ENCODE data around the gene RPS2. TPM values are rescaled to one million over a fixed set of nuclear protein-coding genes. Genes with fewer than 3 reads are reported as not detected.
"Not testable (repeated sequence)": the region's sequence is repeated elsewhere in the genome, so short reads cannot be mapped to it uniquely, and the experiment has no call there.

RPS2 gene
- total RNA-seq, 2 donors from 2014 or later: 2,300 to 2,472 TPM

DNA sequence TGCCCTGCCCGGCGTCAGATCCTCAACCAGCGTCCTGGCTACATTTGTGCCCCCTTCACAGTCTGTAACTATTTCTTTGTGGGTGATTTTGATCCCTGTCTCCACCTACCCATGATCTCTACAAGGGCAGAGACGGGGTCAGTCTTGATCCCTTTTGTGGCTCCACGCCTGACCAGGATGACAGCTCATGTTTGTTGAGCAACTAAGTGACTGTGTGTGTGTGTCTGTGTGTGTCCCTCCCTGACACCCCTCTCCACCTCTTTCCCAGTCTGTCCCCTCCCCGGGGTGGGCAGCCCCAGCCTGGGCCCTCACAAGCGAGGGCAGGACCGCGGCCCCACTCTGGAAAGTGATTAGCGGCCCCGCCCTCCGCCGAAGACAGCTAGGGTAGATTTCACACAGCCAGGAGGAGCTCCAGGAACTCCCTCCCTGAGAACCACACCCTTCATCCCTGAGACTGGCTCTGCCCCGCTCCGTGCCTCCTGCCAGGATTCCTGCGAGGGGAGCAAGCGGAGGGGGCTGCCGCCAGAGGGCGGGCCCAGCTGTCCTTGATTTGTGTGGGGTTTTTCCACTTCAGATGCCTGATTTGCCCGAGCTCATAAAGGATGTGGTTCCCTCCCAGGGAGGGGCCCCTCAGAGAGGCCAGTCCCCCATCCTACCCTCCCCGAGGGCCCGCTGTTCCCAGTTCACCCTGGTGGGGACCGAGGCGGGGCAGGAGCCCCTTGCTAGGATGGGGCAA is 41.2 kb downstream of the RPS2 start:
- TF ChIP-seq, protein P1, sequence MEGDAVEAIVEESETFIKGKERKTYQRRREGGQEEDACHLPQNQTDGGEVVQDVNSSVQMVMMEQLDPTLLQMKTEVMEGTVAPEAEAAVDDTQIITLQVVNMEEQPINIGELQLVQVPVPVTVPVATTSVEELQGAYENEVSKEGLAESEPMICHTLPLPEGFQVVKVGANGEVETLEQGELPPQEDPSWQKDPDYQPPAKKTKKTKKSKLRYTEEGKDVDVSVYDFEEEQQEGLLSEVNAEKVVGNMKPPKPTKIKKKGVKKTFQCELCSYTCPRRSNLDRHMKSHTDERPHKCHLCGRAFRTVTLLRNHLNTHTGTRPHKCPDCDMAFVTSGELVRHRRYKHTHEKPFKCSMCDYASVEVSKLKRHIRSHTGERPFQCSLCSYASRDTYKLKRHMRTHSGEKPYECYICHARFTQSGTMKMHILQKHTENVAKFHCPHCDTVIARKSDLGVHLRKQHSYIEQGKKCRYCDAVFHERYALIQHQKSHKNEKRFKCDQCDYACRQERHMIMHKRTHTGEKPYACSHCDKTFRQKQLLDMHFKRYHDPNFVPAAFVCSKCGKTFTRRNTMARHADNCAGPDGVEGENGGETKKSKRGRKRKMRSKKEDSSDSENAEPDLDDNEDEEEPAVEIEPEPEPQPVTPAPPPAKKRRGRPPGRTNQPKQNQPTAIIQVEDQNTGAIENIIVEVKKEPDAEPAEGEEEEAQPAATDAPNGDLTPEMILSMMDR (IDR thresholded peaks at IDR 0.05): peak in 2 of 7 experiments; percentile 21 to 23
- no peak for TF ChIP-seq POLR2A (IDR thresholded peaks at IDR 0.05)
- ATAC-seq (peak; percentile 23), DNase-seq (no peak)
- intact Hi-C loops (cut with DNase I): no loop called here
- H3K4me3 ChIP-seq: no peak overlapping the region
- H3K27ac ChIP-seq: no peak overlapping the region
- peaks cover 0 to 26% of the 10 kb centered on the region in 2 donors for H3K27me3 ChIP-seq
- WGBS, 2 donors: 27 to 38% methylated on average over 13 to 24 of the region's 24 CpGs
- no peaks in the 10 kb centered on the region for H3K36me3 ChIP-seq (replicated peaks in 1 of 2; ENCODE audit: insufficient read depth in 1 of 2, low read depth in 2 of 2)
- no peaks in the 10 kb centered on the region for H3K9me3 ChIP-seq
- peaks cover 11% of the 10 kb centered on the region for H3K4me1 ChIP-seq

DNA sequence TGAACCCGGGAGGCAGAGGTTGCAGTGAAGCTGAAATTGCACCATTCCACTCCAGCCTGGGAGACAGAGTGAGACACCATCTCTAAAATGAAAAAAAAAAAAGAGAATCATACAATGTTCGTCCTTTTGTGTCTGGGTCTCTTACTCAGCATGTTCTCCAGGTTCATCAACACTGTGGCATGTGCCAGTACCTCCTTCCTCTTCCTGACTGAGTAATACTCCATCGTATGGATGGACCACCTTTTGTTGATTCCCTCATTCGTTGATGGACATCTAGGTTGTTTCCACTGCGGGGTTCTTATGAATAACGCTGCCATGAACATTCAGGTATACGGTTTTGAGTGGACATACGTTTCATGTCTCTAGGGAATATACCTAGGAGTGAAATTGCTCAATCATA is 42.3 kb downstream of the RPS2 start:
- Histone ChIP-seq H3K4me1 (peaks cover 17% of the 10 kb centered on the region), H3K36me3 (replicated peaks in 1 of 2; ENCODE audit: insufficient read depth in 1 of 2, low read depth in 2 of 2) (no peaks in the 10 kb centered on the region), H3K27me3 (peaks cover 0 to 31% of the 10 kb centered on the region in 2 donors), H3K4me3 (no peak overlapping the region), H3K9me3 (no peaks in the 10 kb centered on the region), H3K27ac (no peak overlapping the region)
- DNase-seq (no peak), ATAC-seq (no peak)
- no peak for TF ChIP-seq POLR2A (IDR thresholded peaks at IDR 0.05)
- TF ChIP-seq, protein P1 (IDR thresholded peaks at IDR 0.05): no peak
- intact Hi-C loops (cut with DNase I): no loop called here
- WGBS, 2 donors: 71 to 73% methylated on average over 8 of the region's 8 CpGs

DNA sequence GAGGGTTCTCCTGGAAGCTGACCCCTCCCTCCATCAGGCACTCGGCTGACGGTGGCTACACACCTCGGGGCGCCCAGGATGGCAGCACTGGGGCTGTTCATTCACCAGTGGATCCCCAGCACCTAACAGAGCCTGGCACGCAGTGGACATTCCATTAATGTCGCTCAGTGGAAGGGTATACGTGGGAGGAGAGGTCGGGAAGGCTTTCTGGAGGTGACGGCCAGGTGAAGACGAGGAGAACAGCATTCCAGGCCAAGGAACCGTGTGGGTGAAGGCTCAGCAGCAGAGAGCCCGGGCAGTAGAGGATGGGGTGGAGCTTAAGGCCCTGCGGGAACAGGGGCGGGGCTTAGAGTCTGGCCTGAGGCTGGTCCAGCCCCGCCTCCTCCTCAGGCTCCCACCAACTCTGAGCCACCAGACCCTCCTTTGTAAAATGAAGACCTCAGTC is 43.9 kb downstream of the RPS2 start:
- Histone ChIP-seq H3K36me3 (replicated peaks in 1 of 2; ENCODE audit: insufficient read depth in 1 of 2, low read depth in 2 of 2) (no peaks in the 10 kb centered on the region), H3K4me3 (no peak overlapping the region), H3K4me1 (peaks cover 19% of the 10 kb centered on the region), H3K27me3 (peaks cover 0 to 40% of the 10 kb centered on the region in 2 donors), H3K27ac (no peak overlapping the region), H3K9me3 (no peaks in the 10 kb centered on the region)
- peak; percentile 57 for ATAC-seq
- no peak for TF ChIP-seq POLR2A (IDR thresholded peaks at IDR 0.05)
- TF ChIP-seq, protein P1 (IDR thresholded peaks at IDR 0.05): no peak
- 9% methylated on average over 10 to 15 of the region's 15 CpGs for WGBS, 2 donors
- DNase-seq: peak in 3 of 4 donors; percentile 56 to 77 (median 60)
- intact Hi-C loops (cut with DNase I): no loop called here

DNA sequence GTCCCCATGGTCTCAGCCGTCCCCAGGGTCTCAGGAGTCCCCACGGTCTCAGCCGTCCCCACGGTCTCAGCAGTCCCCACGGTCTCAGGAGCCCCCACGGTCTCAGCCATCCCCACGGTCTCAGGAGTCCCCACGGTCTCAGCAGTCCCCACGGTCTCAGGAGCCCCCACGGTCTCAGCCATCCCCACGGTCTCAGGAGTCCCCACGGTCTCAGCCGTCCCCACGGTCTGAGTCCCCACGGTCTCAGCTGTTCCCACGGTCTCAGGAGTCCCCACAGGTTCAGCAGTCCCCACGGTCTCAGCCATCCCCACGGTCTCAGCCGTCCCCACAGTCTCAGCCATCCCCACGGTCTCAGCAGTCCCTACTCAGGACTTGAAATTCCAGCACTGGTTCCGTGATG is 44.5 kb downstream of the RPS2 start:
- H3K4me3 ChIP-seq; intact Hi-C loops (cut with DNase I); ATAC-seq; H3K36me3 ChIP-seq (replicated peaks in 1 of 2; ENCODE audit: insufficient read depth in 1 of 2, low read depth in 2 of 2); H3K27ac ChIP-seq; DNase-seq; H3K9me3 ChIP-seq: not testable (repeated sequence)
- H3K27me3 ChIP-seq: peaks cover 0 to 40% of the 10 kb centered on the region in 2 donors
- WGBS, 2 donors: 51 to 53% methylated on average over 19 to 21 of the region's 21 CpGs
- H3K4me1 ChIP-seq: peaks cover 19% of the 10 kb centered on the region

DNA sequence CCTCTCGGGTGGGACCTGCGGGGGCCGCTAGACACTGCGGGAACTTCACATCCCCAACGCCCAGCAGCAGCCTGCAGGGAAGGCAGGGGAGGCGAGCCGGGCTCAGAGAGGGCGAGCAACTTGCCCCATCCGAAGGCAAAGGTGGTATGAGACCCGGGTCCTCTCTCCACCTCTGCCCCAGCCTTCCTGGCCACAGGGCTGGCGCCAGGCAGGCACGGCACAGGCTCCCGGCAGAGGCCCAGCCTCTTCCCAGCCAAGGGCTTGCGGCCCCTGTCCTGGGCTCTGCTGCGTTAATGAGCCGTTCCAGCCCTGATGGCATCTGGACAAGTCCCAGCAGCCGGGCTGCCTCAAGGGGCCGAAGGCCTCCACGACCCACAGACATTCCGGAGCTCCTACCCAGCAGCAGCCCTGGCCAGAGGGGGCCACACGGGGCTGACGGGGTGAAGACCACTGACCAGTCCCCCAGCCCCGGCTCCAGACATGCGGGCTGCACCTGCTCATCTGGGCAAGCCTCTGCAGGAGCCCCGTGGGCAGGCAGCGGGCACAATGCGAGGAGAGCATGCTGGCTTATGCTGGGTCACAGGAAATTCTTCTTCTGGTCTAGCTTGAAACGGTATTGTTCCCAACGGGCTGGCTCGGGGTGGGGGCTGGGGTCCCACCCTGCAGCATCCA is 45.2 kb downstream of the RPS2 start:
- 30 to 60% methylated on average over 9 to 30 of the region's 30 CpGs for WGBS, 2 donors
- intact Hi-C loops (cut with DNase I): no loop called here
- H3K27me3 ChIP-seq: peaks cover 0 to 40% of the 10 kb centered on the region in 2 donors
- no peak for ATAC-seq
- no peak for DNase-seq
- no peak overlapping the region for H3K4me3 ChIP-seq
- TF ChIP-seq POLR2A (IDR thresholded peaks at IDR 0.05): no peak
- TF ChIP-seq, protein P1 (IDR thresholded peaks at IDR 0.05): no peak
- H3K9me3 ChIP-seq: no peaks in the 10 kb centered on the region
- no peak overlapping the region for H3K27ac ChIP-seq
- peaks cover 19% of the 10 kb centered on the region for H3K4me1 ChIP-seq
- no peaks in the 10 kb centered on the region for H3K36me3 ChIP-seq (replicated peaks in 1 of 2; ENCODE audit: insufficient read depth in 1 of 2, low read depth in 2 of 2)

Measured in body of pancreas (tissue), 4 donors.